Measurements from ENCODE around the gene ZNF483. TPM values are rescaled to one million over a fixed set of nuclear protein-coding genes. Genes with fewer than 3 reads are reported as not detected.

ZNF483 gene
- 10 to 100 TPM; 10.4 to 25.1 (median 19.0) TPM for total RNA-seq
- polyA plus RNA-seq, result 1 to 10 TPM; 1.2 to 9.7 (median 3.1) TPM
- long read RNA-seq, donor 1, partial matches to known transcripts, result 10 of 19 reads
- long read RNA-seq, donor 1, other reads (novel, unspliced or antisense), result 9 of 19 reads
- long read RNA-seq, donor 2, result 0 reads
- long read RNA-seq, donor 3, result 0 reads
- long read RNA-seq, donor 4, partial matches to known transcripts, result 0 of 8 reads
- long read RNA-seq, donor 4, other reads (novel, unspliced or antisense), result 6 of 8 reads
- long read RNA-seq, donor 5, partial matches to known transcripts, result 0 of 2 reads
- long read RNA-seq, donor 5, other reads (novel, unspliced or antisense), result 2 of 2 reads
- long read RNA-seq, donor 6, partial matches to known transcripts, result 0 of 9 reads
- long read RNA-seq, donor 6, other reads (novel, unspliced or antisense), result 8 of 9 reads
- long read RNA-seq, donor 7, partial matches to known transcripts, result 11 of 21 reads
- long read RNA-seq, donor 7, other reads (novel, unspliced or antisense), result 10 of 21 reads
- long read RNA-seq, donor 8, result 0 reads
- long read RNA-seq, donor 9, partial matches to known transcripts, result 20 of 40 reads
- long read RNA-seq, donor 9, other reads (novel, unspliced or antisense), result 19 of 40 reads
- long read RNA-seq, donor 10, partial matches to known transcripts, result 18 of 31 reads
- long read RNA-seq, donor 10, other reads (novel, unspliced or antisense), result 13 of 31 reads

- TF ChIP-seq POLR2A (IDR thresholded peaks at IDR 0.05) (peak; percentile 78 to 79), CTCF (IDR thresholded peaks at IDR 0.05) (no peak)
- no peaks in the 10 kb centered on the region for H3K9me3 ChIP-seq (replicated peaks in 1 of 3)
- peak within 1 kb of the TSS in 3 of 5 donors; percentile 37 to 78 (median 77) for H3K27ac ChIP-seq
- DNase-seq, result peak; percentile 85 to 96 (median 89)
- H3K36me3 ChIP-seq (replicated peaks in 1 of 2), result no peaks in the 10 kb centered on the region
- H3K4me3 ChIP-seq, result peak within 1 kb of the TSS; percentile 65 to 97 (median 67)
- H3K4me1 ChIP-seq (replicated peaks in 1 of 2), result peaks cover 0 to 7% of the 10 kb centered on the region in 2 donors
- intact Hi-C loops (cut with DNase I), result no loop called here
- H3K27me3 ChIP-seq, result no peaks in the 10 kb centered on the region
- 1 to 2% (median 1%) methylated on average over 26 to 66 of the region's 66 CpGs for WGBS, 4 donors
Measured at GRCh38 chr9:111525056-111525977, at the start of gene ZNF483. Gene ZNF483, plus strand, starts transcription at chr9:111525179. Its CDS starts 2,217 bp downstream, at chr9:111527396.

GRCh38 chr9:111475195-111475594 lies 49.8 kb upstream of the ZNF483 start:
- intact Hi-C loops (cut with DNase I), result no loop called here
- H3K9me3 ChIP-seq (replicated peaks in 1 of 3), result no peaks in the 10 kb centered on the region
- TF ChIP-seq POLR2A (IDR thresholded peaks at IDR 0.05), result no peak
- TF ChIP-seq CTCF (IDR thresholded peaks at IDR 0.05), result no peak
- H3K4me3 ChIP-seq, result no peak overlapping the region
- peak in 5 of 7 donors; percentile 29 to 72 (median 57) for DNase-seq
- H3K27ac ChIP-seq, result peak overlapping the region in 4 of 5 donors; percentile 22 to 70 (median 32)
- H3K27me3 ChIP-seq, result no peaks in the 10 kb centered on the region
- no peaks in the 10 kb centered on the region for H3K36me3 ChIP-seq (replicated peaks in 1 of 2)
- 33 to 52% (median 45%) methylated on average over 2 of the region's 2 CpGs for WGBS, 4 donors
- H3K4me1 ChIP-seq (replicated peaks in 1 of 2), result peaks cover 22 to 44% of the 10 kb centered on the region in 2 donors

- H3K27me3 ChIP-seq, result no peaks in the 10 kb centered on the region
- no peak overlapping the region for H3K4me3 ChIP-seq
- no peak overlapping the region for H3K27ac ChIP-seq
- whole genome bisulfite sequencing, 4 donors, result 90 to 98% (median 95%) methylated on average over 3 of the region's 3 CpGs
- H3K4me1 ChIP-seq (replicated peaks in 1 of 2), result peaks cover 14 to 43% of the 10 kb centered on the region in 2 donors
- no peaks in the 10 kb centered on the region for H3K9me3 ChIP-seq (replicated peaks in 1 of 3)
- no peak for TF ChIP-seq POLR2A (IDR thresholded peaks at IDR 0.05)
- intact Hi-C loops (cut with DNase I), result no loop called here
- no peaks in the 10 kb centered on the region for H3K36me3 ChIP-seq (replicated peaks in 1 of 2)
- DNase-seq, result no peak
Measured at GRCh38 chr9:111477677-111478076, 47.3 kb upstream of the ZNF483 start.

GRCh38 chr9:111481885-111482636 lies 42.9 kb upstream of the ZNF483 start:
- TF ChIP-seq CTCF (IDR thresholded peaks at IDR 0.05) (no peak), POLR2A (IDR thresholded peaks at IDR 0.05) (no peak)
- peak overlapping the region; percentile 96 to 99 (median 96) for H3K27ac ChIP-seq
- no peak for DNase-seq
- no peaks in the 10 kb centered on the region for H3K27me3 ChIP-seq
- H3K4me3 ChIP-seq, result peak overlapping the region in 2 of 4 donors; percentile 86 to 94
- intact Hi-C loops (cut with DNase I), result no loop called here
- H3K9me3 ChIP-seq (replicated peaks in 1 of 3), result no peaks in the 10 kb centered on the region
- peaks cover 8 to 18% of the 10 kb centered on the region in 2 donors for H3K4me1 ChIP-seq (replicated peaks in 1 of 2)
- H3K36me3 ChIP-seq (replicated peaks in 1 of 2), result no peaks in the 10 kb centered on the region
- 31 to 40% (median 35%) methylated on average over 13 of the region's 13 CpGs for WGBS, 4 donors
